SK-N-SH treated with all-trans-retinoic acid at 6 μM for 48 hours (cell line): Measurements from ENCODE around the gene UGT1A4.
"Not testable (repeated sequence)": the region's sequence is repeated elsewhere in the genome, so short reads cannot be mapped to it uniquely, and the experiment has no call there.

ENCODE experiments used
- ARNTL ChIP-seq: fragments of 450-650 bp; formaldehyde crosslinking; IDR thresholded peaks from 2 replicates; pipeline ENCODE4 v1.5.0; 2020; ENCODE audit warnings: low read depth, mild to moderate bottlenecking, moderate library complexity, borderline replicate concordance
- CSDC2 ChIP-seq: fragments of 250-450 bp; sonication (Bioruptor Pico); IDR thresholded peaks from 2 replicates; pipeline ENCODE4 v1.5.0; 2020; ENCODE audit warnings: mild to moderate bottlenecking, moderate library complexity
- CSRNP3 ChIP-seq: fragments of 250-450 bp; sonication (Bioruptor Pico); IDR thresholded peaks from 2 replicates; pipeline ENCODE4 v1.5.1; 2021; ENCODE audit warnings: mild to moderate bottlenecking, moderate library complexity
- ESRRG ChIP-seq: fragments of 250-450 bp; sonication (Bioruptor Pico); IDR thresholded peaks from 2 replicates; pipeline ENCODE4 v1.6.1; 2021; ENCODE audit warnings: mild to moderate bottlenecking
- PATZ1 ChIP-seq: fragments of 250-450 bp; sonication (Bioruptor Pico); IDR thresholded peaks from 2 replicates; pipeline ENCODE4 v1.8.0; 2020; ENCODE audit warnings: mild to moderate bottlenecking, moderate library complexity, borderline replicate concordance
- PPARA ChIP-seq: fragments of 250-450 bp; sonication (Bioruptor Pico); IDR thresholded peaks from 2 replicates; pipeline ENCODE4 v1.5.0; 2020; ENCODE audit warnings: mild to moderate bottlenecking, borderline replicate concordance
- RARB ChIP-seq: fragments of 250-450 bp; sonication (Bioruptor Pico); IDR thresholded peaks from 2 replicates; pipeline ENCODE4 v1.8.0; 2021; ENCODE audit warnings: mild to moderate bottlenecking, moderate library complexity
- SNAI2 ChIP-seq: fragments of 250-450 bp; sonication (Bioruptor Pico); IDR thresholded peaks from 2 replicates; pipeline ENCODE4 v1.5.0; 2020; ENCODE audit warnings: mild to moderate bottlenecking, moderate library complexity
- ZFP30 ChIP-seq: fragments of 450-650 bp; formaldehyde crosslinking; IDR thresholded peaks from 2 replicates; pipeline ENCODE4 v1.5.0; 2022; ENCODE audit warnings: mild to moderate bottlenecking, moderate library complexity
- ZNF565 ChIP-seq: fragments of 450-650 bp; formaldehyde crosslinking; conservative IDR thresholded peaks from 2 replicates; pipeline ENCODE4 v1.5.0; 2020; ENCODE audit warnings: low read depth, mild to moderate bottlenecking, moderate library complexity
- ZNF70 ChIP-seq: fragments of 450-650 bp; formaldehyde crosslinking; IDR thresholded peaks from 2 replicates; pipeline ENCODE4 v1.5.0; 2020; ENCODE audit warnings: mild to moderate bottlenecking, moderate library complexity
- ZNF8 ChIP-seq: fragments of 450-650 bp; formaldehyde crosslinking; IDR thresholded peaks from 2 replicates; pipeline ENCODE4 v1.5.0; 2020; ENCODE audit warnings: mild to moderate bottlenecking, moderate library complexity
- TF ChIP-seq, protein P1 (sequence below): fragments of 250-450 bp; sonication (Bioruptor Pico); IDR thresholded peaks from 2 replicates; pipeline ENCODE4 v1.5.1; 2020; ENCODE audit warnings: low read depth, mild to moderate bottlenecking, moderate library complexity

DNA sequence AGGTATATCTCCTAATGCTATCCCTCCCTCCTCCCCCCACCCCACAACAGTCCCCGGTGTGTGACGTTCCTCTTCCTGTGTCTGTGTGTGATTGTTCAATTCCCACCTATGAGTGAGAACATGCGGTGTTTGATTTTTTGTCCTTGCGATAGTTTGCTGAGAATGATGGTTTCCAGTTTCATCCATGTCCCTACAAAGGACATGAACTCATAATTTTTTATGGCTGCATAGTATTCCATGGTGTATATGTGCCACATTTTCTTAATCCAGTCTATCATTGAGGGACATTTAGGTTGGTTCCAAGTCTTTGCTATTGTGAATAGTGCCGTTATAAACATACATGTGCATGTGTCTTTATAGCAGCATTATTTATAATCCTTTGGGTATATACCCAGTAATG lies 17.7 kb upstream of the UGT1A4 start:
- TF ChIP-seq, protein P1, sequence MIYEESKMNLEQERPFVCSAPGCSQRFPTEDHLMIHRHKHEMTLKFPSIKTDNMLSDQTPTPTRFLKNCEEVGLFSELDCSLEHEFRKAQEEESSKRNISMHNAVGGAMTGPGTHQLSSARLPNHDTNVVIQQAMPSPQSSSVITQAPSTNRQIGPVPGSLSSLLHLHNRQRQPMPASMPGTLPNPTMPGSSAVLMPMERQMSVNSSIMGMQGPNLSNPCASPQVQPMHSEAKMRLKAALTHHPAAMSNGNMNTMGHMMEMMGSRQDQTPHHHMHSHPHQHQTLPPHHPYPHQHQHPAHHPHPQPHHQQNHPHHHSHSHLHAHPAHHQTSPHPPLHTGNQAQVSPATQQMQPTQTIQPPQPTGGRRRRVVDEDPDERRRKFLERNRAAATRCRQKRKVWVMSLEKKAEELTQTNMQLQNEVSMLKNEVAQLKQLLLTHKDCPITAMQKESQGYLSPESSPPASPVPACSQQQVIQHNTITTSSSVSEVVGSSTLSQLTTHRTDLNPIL (CRISPR knock-in tag), result not testable (repeated sequence)
- TF ChIP-seq PPARA (CRISPR knock-in tag); SNAI2 (CRISPR knock-in tag); ZNF70 (CRISPR knock-in tag); RARB (CRISPR knock-in tag); ARNTL; ZNF8 (CRISPR knock-in tag); CSDC2 (CRISPR knock-in tag); ZNF565 (CRISPR knock-in tag); ESRRG (CRISPR knock-in tag); ZFP30 (CRISPR knock-in tag); PATZ1 (CRISPR knock-in tag); CSRNP3 (CRISPR knock-in tag): not testable (repeated sequence)
